Astrocyte of the cerebellum (primary cell): ENCODE data around the gene SGSM1.

ENCODE experiments used
- DNase-seq: peaks from one replicate; pipeline ENCODE4 v3.0.0-alpha.2; 2011; ENCODE audit warnings: low read depth
- H3K4me3 ChIP-seq: 2 replicates; pipeline ENCODE4 v1.5.1; 2011; ENCODE audit warnings: mild to moderate bottlenecking, low read depth, low read length, moderate library complexity
- in situ Hi-C: cut with HindIII; loops from 2 replicates; pipeline ENCODE4 v1.10.0; 2017; ENCODE audit warnings: low sequenced_read_pairs
- TF ChIP-seq, protein P1 (sequence below): IDR thresholded peaks from 2 replicates; pipeline ENCODE4 v1.5.1; 2012; ENCODE audit warnings: low read length, low read depth, moderate library complexity, mild to moderate bottlenecking; ENCODE audit errors: missing control alignments

SGSM1 gene

DNA sequence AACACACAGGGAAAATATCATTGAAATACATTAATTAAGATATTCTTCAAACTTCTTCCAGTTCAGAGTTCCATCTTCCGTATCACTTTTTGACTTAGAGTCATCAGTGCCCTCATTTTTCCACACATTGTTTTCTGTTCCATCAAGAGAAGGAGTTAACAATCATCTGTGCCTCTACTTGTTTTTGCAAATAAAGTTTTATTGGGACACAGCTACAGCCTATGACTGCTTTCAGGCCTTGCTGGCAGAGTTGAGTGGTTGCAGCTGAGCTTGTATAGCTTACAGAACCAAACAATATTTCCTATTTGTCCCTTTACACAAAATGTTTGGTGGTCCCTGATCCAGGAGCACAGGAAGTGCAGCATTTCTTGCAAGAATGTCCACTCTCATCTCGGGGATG is 51.6 kb downstream of the SGSM1 start:
- no peak for DNase-seq
- in situ Hi-C loops: no loop called here
- H3K4me3 ChIP-seq: no peak overlapping the region
- TF ChIP-seq, protein P1, sequence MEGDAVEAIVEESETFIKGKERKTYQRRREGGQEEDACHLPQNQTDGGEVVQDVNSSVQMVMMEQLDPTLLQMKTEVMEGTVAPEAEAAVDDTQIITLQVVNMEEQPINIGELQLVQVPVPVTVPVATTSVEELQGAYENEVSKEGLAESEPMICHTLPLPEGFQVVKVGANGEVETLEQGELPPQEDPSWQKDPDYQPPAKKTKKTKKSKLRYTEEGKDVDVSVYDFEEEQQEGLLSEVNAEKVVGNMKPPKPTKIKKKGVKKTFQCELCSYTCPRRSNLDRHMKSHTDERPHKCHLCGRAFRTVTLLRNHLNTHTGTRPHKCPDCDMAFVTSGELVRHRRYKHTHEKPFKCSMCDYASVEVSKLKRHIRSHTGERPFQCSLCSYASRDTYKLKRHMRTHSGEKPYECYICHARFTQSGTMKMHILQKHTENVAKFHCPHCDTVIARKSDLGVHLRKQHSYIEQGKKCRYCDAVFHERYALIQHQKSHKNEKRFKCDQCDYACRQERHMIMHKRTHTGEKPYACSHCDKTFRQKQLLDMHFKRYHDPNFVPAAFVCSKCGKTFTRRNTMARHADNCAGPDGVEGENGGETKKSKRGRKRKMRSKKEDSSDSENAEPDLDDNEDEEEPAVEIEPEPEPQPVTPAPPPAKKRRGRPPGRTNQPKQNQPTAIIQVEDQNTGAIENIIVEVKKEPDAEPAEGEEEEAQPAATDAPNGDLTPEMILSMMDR: no peak

DNA sequence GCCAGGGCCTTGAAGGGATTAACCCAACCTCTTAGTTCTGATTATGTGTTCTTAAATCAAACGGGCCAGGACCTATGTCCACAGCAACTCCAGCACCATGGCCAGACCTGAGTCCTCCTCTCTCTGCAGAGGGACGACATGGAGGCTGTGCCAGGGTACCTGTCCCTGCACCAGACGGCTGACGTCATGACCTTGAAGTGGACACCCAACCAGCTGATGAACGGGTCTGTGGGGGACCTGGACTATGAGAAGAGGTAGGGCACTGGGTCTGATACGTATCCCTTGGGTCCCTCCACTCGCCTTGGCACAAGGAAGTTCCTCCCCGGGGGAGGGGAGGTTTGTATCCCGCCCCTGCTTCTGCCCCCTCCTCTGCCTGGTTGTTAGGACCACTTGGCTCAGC is 53.6 kb downstream of the SGSM1 start:
- no peak overlapping the region for H3K4me3 ChIP-seq
- TF ChIP-seq, protein P1: no peak
- in situ Hi-C loops: no loop called here
- DNase-seq: no peak

DNA sequence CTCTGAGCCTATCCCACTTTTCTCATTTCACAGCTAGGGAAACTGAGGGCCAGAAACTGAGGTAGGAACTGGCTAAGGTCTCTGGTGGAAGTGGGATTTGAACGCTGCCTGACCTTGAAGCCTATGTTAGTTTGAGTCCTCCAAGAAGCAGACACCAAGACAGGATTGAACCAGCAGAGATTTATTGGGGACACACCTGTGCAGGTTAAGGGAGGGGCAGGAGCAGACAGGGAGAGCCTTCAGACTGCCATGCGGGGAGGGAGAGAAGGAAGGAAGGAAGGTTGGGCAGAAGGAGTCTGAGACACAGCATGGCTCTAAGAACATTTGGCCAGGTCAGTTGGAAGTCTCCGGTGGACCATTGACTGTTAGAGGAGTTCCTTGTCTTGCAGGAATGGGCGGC is 59.5 kb downstream of the SGSM1 start:
- in situ Hi-C loops: no loop called here
- TF ChIP-seq, protein P1: no peak
- DNase-seq: no peak
- no peak overlapping the region for H3K4me3 ChIP-seq

DNA sequence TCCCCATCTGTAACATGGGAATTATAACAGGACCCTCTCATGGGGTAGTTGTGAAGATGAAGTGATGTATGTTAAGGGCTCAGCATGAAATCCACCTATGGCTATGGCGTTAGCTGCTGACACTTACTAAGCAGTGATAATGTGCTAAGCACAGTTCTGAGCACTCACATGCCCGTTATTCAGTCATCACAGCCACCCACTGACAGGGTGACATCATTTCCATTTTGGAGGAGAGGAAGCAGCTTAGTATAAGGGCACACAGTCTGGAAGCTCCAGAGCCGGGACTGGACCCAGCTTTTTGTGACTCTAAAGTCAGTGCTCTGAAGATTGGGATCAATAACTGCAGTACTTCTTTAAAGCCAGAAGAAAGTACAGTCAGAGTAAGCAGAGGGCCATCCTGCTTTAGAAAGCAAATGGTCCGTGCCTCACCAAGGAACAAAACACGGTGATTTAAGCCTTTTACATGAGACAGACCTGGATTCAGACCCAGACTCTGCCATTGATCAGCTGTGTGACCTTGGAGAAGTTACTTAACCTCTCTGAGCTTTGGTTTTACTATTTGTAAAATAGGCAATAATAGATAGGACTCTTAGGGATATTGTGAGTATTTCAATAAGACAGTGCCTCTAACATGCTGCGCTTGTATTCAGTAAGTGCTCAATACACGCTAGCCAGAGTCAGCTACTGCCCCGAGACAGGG is 61.5 kb downstream of the SGSM1 start:
- no peak overlapping the region for H3K4me3 ChIP-seq
- DNase-seq: no peak
- in situ Hi-C loops: no loop called here
- TF ChIP-seq, protein P1: no peak

DNA sequence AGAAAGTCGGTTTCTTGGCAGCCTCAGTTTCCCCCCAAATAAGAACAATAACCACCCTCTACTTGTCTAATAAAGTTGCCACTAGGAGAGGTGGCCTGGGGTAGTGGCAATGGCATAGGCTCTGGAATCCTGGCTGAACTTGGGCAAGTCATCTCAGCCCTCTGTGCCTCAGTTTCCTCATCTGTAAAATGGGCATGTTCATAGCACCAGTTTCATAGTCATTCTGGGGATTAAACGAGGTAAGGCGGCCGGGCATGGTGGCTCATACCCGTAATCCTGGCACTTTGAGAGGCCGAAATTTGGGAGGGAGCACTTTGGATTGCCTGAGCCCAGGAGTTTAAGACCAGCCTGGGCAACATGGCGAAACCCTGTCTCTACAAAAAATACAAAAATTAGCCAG is 63.0 kb downstream of the SGSM1 start:
- in situ Hi-C loops: no loop called here
- no peak overlapping the region for H3K4me3 ChIP-seq

DNA sequence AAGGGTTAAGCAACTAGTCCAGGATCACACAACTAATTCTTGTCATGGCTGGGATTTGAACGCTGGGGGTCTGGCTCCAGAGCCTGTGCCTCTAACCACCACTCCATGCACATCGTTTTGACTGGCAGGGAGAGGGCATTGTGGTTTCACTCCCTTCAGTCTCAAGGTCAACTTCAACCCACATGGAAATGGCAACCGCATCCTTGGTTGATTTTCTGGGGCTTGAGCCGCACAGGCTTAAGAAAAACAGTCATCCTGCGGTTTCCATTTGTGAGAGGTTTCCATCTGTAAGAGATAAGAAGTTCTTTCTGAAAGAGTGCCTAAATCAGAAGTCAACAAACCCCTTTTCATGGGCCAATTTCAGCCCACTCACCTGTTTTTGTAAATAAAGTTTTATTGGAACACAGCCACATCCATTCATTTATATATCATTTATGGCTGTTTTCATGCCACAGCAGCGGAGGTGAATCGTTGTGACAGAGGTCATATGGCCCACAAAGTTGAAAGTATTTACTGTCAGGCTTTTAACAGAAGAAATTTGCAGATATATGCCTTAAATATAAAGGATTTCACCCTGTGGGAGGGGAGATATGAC is 65.7 kb downstream of the SGSM1 start:
- TF ChIP-seq, protein P1: no peak
- DNase-seq: no peak
- H3K4me3 ChIP-seq: no peak overlapping the region
- in situ Hi-C loops: loop anchor here (10.0 kb wide), 1 partner anchor 313 kb away; no protein-coding TSS in a partner anchor

More for the DNA sequence above, 63.0 kb downstream of the SGSM1 start:
- TF ChIP-seq, protein P1: no peak
- no peak for DNase-seq
